RPMI7951 (cell line): ENCODE data around the gene RHBDL3. TPM values are rescaled to one million over a fixed set of nuclear protein-coding genes. Genes with fewer than 3 reads are reported as not detected.

Source experiments
- DNase-seq: peaks from one replicate; pipeline ENCODE4 v3.0.0-alpha.2; 2012; ENCODE audit warnings: low read depth
- total RNA-seq: library from RNA; depleted of rRNA; stranded (reverse); fragments of >200 nt; shearing (Covaris generic); gene quantifications from 2 replicates; pipeline ENCODE4 v1.2.3, GENCODE V29; 2014; rRNA removed

The RHBDL3 gene
- total RNA-seq, 1 experiment from 2014 or later = 0.24 TPM

DNA sequence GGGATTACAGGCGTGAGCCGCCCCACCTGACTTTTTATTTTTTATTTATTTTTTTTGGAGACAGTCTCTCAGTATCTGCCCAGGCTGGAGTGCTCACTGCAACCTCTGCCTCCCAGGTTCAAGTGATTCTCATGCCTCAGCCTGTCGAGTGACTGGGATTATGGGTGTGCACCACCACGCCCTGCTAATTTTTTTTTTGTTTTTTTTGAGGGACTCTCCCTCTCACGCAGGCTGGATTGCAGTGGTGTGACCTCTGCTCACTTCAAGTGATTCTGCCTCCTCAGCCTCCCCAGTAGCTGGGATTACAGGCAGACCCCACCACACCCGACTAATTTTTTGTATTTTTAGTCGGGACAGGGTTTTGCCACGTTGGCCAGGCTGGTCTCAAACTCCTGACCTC is 92.0 kb downstream of the RHBDL3 start:
- DNase-seq = no peak

DNA sequence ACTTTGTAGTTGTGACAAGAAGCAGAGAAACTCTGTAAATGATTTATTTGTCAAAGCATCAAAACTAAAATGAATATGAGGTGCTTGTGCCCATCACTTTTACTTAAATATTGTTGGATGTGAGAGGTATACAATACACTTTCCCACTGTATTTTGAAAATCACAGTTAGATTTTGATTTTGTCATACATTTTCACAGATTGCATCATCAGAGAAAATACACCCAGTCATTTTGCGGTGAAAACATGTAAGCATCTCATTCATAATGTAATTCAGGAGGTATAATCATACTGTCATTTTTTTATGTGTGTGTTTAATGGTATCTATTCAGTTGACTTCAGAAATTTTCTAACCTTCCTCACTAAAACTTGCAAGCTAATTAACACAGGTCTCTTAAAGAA is 95.6 kb downstream of the RHBDL3 start:
- no peak for DNase-seq

DNA sequence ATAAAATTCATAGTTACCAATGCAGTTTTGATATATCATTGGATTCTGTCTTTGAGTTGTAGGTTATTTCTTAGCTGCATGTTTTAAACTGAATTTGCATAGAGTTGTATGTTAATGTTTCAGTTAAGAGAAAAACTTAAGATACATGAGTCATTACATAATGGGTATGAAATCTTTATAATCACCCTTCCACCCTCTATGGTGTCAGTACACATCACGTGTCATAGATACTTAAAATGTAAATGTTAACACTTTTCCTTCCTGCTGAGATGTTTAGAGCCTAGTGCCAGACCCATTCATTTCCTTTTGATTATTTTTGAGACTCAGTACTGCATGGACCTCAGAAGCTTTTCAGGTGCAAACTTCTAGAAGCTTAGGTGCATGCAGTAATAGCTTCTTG is 104.8 kb downstream of the RHBDL3 start:
- no peak for DNase-seq

Other genes with a start within 250 kb of the RHBDL3 start
- 34.5 and 43.4 TPM in 2 replicates for gene RHOT1, start 123.3 kb upstream of the RHBDL3 start, total RNA-seq
- gene C17orf75, start 76.3 kb downstream of the RHBDL3 start, total RNA-seq = 12.5 and 18.4 TPM in 2 replicates
- 128 and 151 TPM in 2 replicates for gene ZNF207, start 84.3 kb downstream of the RHBDL3 start, total RNA-seq
- gene PSMD11, start 178.7 kb downstream of the RHBDL3 start, total RNA-seq = 73.9 and 77.9 TPM in 2 replicates
- gene CDK5R1, start 221.2 kb downstream of the RHBDL3 start, total RNA-seq = 2.9 and 3.4 TPM in 2 replicates